HG03097 (cell line): ENCODE measurements around the gene COMMD1.
"Not testable (repeated sequence)": the region's sequence is repeated elsewhere in the genome, so short reads cannot be mapped to it uniquely, and the experiment has no call there.

ENCODE experiments used
- ATAC-seq: cut with Tn5 transposase; IDR thresholded peaks from one replicate; pipeline ENCODE4 v1.9.1; 2021; ENCODE audit not compliant: unreplicated experiment, low FRiP score

COMMD1 gene

DNA sequence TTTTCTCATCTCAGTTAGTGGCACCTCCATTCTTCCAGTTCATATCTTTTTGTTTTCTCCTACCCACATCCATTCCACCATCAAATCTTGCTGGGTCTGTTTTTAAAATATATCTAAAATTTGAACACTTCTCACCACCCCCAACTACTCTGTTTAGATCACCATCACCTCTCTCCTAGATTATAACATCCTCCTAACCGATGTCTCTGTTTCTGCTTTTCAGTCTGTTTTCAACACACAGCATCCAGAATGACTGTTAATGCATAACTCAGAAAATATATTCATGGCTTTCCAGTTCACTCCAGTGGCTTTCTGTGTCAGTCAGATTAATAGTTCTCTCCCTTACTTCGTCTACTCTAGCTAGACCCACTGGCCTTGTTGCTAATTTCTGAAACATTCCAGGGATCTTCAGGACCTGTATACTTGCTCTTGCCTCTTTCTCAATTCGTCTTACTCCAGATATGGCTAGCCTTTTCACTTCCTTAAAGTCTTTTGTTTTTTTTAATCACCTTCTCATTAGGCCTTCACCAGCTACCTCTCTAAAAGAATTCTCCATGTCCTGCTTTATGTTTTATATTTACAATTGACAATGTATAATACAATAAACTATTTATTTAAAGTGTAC lies 105.3 kb downstream of the COMMD1 start:
- no peak for ATAC-seq

DNA sequence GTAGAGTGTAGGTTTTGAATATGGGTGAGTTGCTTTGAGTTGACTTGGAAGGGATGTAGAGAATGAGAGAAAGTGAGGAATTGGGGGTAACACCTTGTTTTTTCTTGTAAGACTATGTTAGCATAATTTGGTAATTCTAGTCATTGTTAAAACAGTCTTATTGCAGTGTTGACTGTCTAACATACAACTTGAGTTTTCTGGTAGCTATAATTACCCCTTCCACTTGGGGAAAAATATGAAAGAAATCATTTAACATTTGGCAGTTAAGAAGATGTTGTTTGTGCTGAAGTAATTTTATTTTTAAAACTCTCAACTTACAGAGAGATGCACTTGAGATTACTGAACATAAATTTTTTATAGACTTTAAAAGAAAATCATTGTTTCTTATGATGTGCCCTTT lies 108.2 kb downstream of the COMMD1 start:
- ATAC-seq: no peak

GRCh38 chr2:62014102-62014501 lies 108.6 kb downstream of the COMMD1 start:
- no peak for ATAC-seq

- no peak for ATAC-seq
Observed at GRCh38 chr2:62016957-62017356, 111.5 kb downstream of the COMMD1 start.

- no peak for ATAC-seq
Observed at GRCh38 chr2:62029910-62030309, 124.4 kb downstream of the COMMD1 start.

GRCh38 chr2:62030902-62031301 lies 125.4 kb downstream of the COMMD1 start:
- ATAC-seq: no peak

GRCh38 chr2:62032096-62032495 lies 126.6 kb downstream of the COMMD1 start:
- no peak for ATAC-seq

- no peak for ATAC-seq
Observed at GRCh38 chr2:62034715-62035114, 129.2 kb downstream of the COMMD1 start.

DNA sequence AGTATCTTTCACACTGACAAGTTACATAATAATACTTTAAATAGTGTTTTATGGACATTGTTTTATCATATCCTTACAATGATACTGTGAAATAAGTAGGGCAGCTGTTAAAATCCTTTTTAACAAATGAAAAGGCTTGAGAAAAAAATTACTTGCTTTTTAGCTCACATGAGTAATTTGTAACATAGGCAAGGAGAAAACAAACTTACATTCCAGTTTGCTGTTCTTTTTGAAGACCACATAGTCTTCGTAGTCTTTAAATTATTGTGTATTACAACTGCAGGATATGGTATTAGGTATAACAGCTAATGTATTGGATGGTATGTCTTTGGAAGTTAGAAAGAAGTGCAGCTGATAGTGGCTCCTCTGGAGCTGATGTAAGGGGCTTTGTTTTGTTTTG lies 130.8 kb downstream of the COMMD1 start:
- no peak for ATAC-seq

GRCh38 chr2:62036761-62037250 lies 131.3 kb downstream of the COMMD1 start:
- no peak for ATAC-seq

DNA sequence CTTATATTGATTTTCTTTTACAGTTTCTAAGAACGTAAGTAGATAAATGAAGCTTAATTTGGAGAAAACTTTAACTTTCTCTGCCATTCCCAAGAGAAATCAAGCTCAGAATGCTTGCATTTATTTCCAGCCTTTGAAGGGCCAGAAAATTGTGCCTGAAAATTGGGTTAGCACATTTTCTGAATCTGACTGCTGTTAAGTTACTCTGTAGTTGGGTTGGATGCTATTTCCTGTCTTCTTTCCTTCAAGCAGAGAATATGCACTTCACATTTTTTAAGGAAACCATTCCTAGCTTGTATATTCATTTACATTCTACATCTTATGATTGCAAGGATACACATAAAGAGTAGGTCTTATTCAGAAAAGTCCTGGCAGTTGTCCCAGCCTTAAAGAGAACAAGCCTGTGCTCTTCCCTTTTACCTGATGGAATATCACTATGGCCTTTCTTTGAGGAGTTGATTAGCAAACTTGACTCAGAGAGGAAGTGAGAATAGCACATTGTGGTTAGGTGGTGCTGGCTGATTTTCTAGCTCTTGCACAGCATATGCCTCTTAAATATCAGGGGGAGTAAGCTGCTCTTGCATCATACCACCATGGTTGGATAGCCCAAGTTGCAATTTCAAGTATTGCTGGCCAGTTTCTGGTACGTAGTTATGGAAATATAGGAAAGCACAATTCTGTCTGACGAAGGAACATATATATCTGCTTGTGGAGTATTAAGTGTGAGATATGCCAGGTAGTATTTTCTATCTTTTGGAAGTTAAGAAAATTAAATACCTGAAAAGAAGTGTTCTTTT lies 133.7 kb downstream of the COMMD1 start:
- ATAC-seq: peak; percentile 92

GRCh38 chr2:62040926-62041325 lies 135.5 kb downstream of the COMMD1 start:
- no peak for ATAC-seq

DNA sequence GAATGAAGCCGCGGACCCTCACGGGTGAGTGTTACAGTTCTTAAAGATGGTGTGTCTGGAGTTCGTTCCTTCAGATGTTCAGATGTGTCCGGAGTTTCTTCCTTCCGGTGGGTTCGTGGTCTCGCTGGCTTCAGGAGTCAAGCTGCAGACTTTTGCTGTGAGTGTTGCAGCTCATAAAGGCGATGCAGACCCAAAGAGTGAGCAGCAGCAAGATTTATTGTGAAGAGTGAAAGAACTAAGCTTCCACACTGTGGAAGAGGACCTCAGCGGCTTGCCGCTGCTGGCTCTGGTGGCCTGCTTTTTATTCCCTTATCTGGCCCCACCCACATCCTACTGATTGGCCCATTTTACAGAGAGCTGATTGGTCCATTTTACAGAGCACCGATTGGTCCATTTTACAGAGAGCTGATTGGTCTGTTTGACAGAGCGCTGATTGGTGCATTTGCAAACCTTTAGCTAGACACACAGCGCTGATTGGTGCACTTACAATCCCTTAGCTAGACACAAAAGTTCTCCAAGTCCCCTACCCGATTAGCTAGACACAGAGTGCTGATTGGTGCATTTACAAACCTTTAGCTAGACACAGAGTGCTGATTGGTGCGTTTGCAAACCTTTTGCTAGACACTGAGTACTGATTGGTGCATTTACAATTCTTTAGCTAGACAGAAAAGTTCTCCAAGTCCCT lies 136.4 kb downstream of the COMMD1 start:
- not testable (repeated sequence) for ATAC-seq

GRCh38 chr2:62042400-62042799 lies 136.9 kb downstream of the COMMD1 start:
- no peak for ATAC-seq

GRCh38 chr2:62042944-62043343 lies 137.5 kb downstream of the COMMD1 start:
- no peak for ATAC-seq

GRCh38 chr2:62045017-62045543 lies 139.6 kb downstream of the COMMD1 start:
- ATAC-seq: no peak

GRCh38 chr2:62046141-62046540 lies 140.7 kb downstream of the COMMD1 start:
- ATAC-seq: no peak

DNA sequence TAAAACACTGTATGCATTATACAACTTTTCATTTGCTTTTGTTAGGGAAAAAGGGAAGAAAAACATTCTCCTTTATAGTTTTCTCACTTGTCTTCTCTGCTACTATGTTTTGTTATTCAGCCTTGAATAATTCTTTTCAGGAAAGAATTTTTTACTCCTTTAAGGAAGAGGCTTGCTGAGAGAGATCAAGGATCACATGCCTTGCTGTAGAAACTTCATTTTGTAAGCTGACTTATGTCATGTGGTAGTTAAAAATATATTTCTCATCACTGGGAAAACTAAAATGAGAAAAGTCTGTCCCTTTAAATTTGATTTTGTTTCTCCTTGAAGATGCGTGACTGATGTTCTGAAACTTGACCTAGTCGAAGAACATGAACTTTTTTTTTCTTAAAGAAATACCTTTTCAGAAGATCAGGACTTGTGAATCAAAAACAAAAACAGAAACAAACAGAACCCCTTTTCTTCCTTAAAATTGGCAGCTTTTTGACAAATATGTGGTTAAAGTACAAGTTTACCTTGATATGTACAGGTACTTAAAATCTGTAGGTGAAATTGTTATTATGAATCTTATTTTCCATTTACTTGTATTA lies 145.1 kb downstream of the COMMD1 start:
- ATAC-seq: no peak

- ATAC-seq: no peak
Observed at GRCh38 chr2:62054029-62054791, 148.7 kb downstream of the COMMD1 start.

- no peak for ATAC-seq
Observed at GRCh38 chr2:62054916-62055450, 149.5 kb downstream of the COMMD1 start.
